Effector memory CD4-positive, alpha-beta T cell (primary cell): ENCODE results near the gene PAM.
"Not testable (repeated sequence)": the region's sequence is repeated elsewhere in the genome, so short reads cannot be mapped to it uniquely, and the experiment has no call there.

Experiments used
- DNase-seq, 3 donors: peaks; one replicate each; pipeline ENCODE4 v3.0.0-alpha.2; 2020
- H3K27ac ChIP-seq: 2 replicates; pipeline ENCODE4 v1.7.0; 2013; ENCODE audit warnings: mild to moderate bottlenecking, low read length, moderate library complexity; ENCODE audit not compliant: insufficient read depth, poor library complexity, severe bottlenecking
- H3K27me3 ChIP-seq: replicated peaks from 2 replicates; pipeline ENCODE4 v1.7.0; 2013; ENCODE audit warnings: mild to moderate bottlenecking, low read length; ENCODE audit not compliant: insufficient read depth, control insufficient read depth, poor library complexity, severe bottlenecking
- H3K36me3 ChIP-seq: 2 replicates; pipeline ENCODE4 v1.7.0; 2013; ENCODE audit warnings: mild to moderate bottlenecking, low read length, moderate library complexity; ENCODE audit not compliant: control insufficient read depth, insufficient read depth
- H3K4me1 ChIP-seq: 2 replicates; pipeline ENCODE4 v1.7.0; 2013; ENCODE audit warnings: low read length, mild to moderate bottlenecking; ENCODE audit not compliant: control insufficient read depth, insufficient read depth, poor library complexity, severe bottlenecking
- H3K4me3 ChIP-seq: 2 replicates; pipeline ENCODE4 v1.7.0; 2013; ENCODE audit warnings: low read length, low read depth, mild to moderate bottlenecking; ENCODE audit not compliant: insufficient read depth, poor library complexity, severe bottlenecking
- H3K9me3 ChIP-seq: 2 replicates; pipeline ENCODE4 v1.7.0; 2013; ENCODE audit warnings: mild to moderate bottlenecking, low read length, moderate library complexity; ENCODE audit not compliant: control insufficient read depth

The PAM gene

GRCh38 chr5:102775756-102776155 is 20.7 kb downstream of the PAM start:
- not testable (repeated sequence) for DNase-seq, H3K27ac ChIP-seq, H3K4me1 ChIP-seq, H3K36me3 ChIP-seq, H3K9me3 ChIP-seq, H3K4me3 ChIP-seq, H3K27me3 ChIP-seq

GRCh38 chr5:102777099-102777498 is 22.0 kb downstream of the PAM start:
- Histone ChIP-seq H3K36me3 (no peaks in the 10 kb centered on the region), H3K9me3 (no peaks in the 10 kb centered on the region)

GRCh38 chr5:102778478-102778877 is 23.4 kb downstream of the PAM start:
- Histone ChIP-seq H3K27ac (no peak overlapping the region), H3K36me3 (no peaks in the 10 kb centered on the region), H3K9me3 (no peaks in the 10 kb centered on the region), H3K27me3 (no peaks in the 10 kb centered on the region), H3K4me3 (no peak overlapping the region), H3K4me1 (no peaks in the 10 kb centered on the region)
- DNase-seq: no peak

More at GRCh38 chr5:102777099-102777498, 22.0 kb downstream of the PAM start:
- no peaks in the 10 kb centered on the region for H3K4me1 ChIP-seq
- no peak overlapping the region for H3K4me3 ChIP-seq
- DNase-seq: no peak
- H3K27me3 ChIP-seq: no peaks in the 10 kb centered on the region
- no peak overlapping the region for H3K27ac ChIP-seq

- no peaks in the 10 kb centered on the region for H3K9me3 ChIP-seq
- H3K27ac ChIP-seq: no peak overlapping the region
- H3K27me3 ChIP-seq: no peaks in the 10 kb centered on the region
- H3K4me1 ChIP-seq: no peaks in the 10 kb centered on the region
- no peaks in the 10 kb centered on the region for H3K36me3 ChIP-seq
- H3K4me3 ChIP-seq: no peak overlapping the region
- DNase-seq: no peak
Measured at GRCh38 chr5:102781359-102781758, 26.3 kb downstream of the PAM start.

- no peak overlapping the region for H3K27ac ChIP-seq
Measured at GRCh38 chr5:102781786-102782185, 26.7 kb downstream of the PAM start.

GRCh38 chr5:102782217-102782872 is 27.2 kb downstream of the PAM start:
- DNase-seq: no peak
- Histone ChIP-seq H3K36me3 (no peaks in the 10 kb centered on the region), H3K27me3 (no peaks in the 10 kb centered on the region), H3K27ac (no peak overlapping the region), H3K4me3 (no peak overlapping the region), H3K9me3 (no peaks in the 10 kb centered on the region), H3K4me1 (no peaks in the 10 kb centered on the region)

More at GRCh38 chr5:102781786-102782185, 26.7 kb downstream of the PAM start:
- Histone ChIP-seq H3K36me3 (no peaks in the 10 kb centered on the region), H3K9me3 (no peaks in the 10 kb centered on the region), H3K4me1 (no peaks in the 10 kb centered on the region), H3K27me3 (no peaks in the 10 kb centered on the region), H3K4me3 (no peak overlapping the region)
- DNase-seq: no peak

GRCh38 chr5:102787134-102787533 is 32.0 kb downstream of the PAM start:
- Histone ChIP-seq H3K27ac (no peak overlapping the region), H3K4me3 (no peak overlapping the region), H3K27me3 (no peaks in the 10 kb centered on the region), H3K36me3 (no peaks in the 10 kb centered on the region), H3K4me1 (no peaks in the 10 kb centered on the region), H3K9me3 (no peaks in the 10 kb centered on the region)
- DNase-seq: no peak

- no peak for DNase-seq
- H3K9me3 ChIP-seq: no peaks in the 10 kb centered on the region
- no peaks in the 10 kb centered on the region for H3K36me3 ChIP-seq
- no peak overlapping the region for H3K27ac ChIP-seq
- H3K4me3 ChIP-seq: no peak overlapping the region
- no peaks in the 10 kb centered on the region for H3K4me1 ChIP-seq
- no peaks in the 10 kb centered on the region for H3K27me3 ChIP-seq
Measured at GRCh38 chr5:102788788-102789187, 33.7 kb downstream of the PAM start.

GRCh38 chr5:102789469-102789868 is 34.4 kb downstream of the PAM start:
- no peaks in the 10 kb centered on the region for H3K27me3 ChIP-seq
- H3K9me3 ChIP-seq: no peaks in the 10 kb centered on the region
- DNase-seq: no peak
- H3K4me1 ChIP-seq: no peaks in the 10 kb centered on the region
- no peak overlapping the region for H3K27ac ChIP-seq
- no peak overlapping the region for H3K4me3 ChIP-seq
- H3K36me3 ChIP-seq: no peaks in the 10 kb centered on the region

GRCh38 chr5:102790748-102791147 is 35.6 kb downstream of the PAM start:
- DNase-seq: no peak
- Histone ChIP-seq H3K4me1 (no peaks in the 10 kb centered on the region), H3K4me3 (no peak overlapping the region), H3K36me3 (no peaks in the 10 kb centered on the region), H3K9me3 (no peaks in the 10 kb centered on the region), H3K27me3 (no peaks in the 10 kb centered on the region), H3K27ac (no peak overlapping the region)
